WTC11 (cell line): ENCODE measurements around the gene TEN1. TPM values are rescaled to one million over a fixed set of nuclear protein-coding genes. Genes with fewer than 3 reads are reported as not detected.
"Not testable (repeated sequence)": the region's sequence is repeated elsewhere in the genome, so short reads cannot be mapped to it uniquely, and the experiment has no call there.

ENCODE experiments used
- ATAC-seq: fragments of 200-7000 bp; cut with Tn5 transposase; 2 replicates; pipeline ENCODE4 v1.10.0; 2021; ENCODE audit warnings: mild to moderate bottlenecking, moderate library complexity
- CTCF ChIA-PET: fragments of 300-600 bp; sonication (Branson Sonifier 250); formaldehyde crosslinking; loops from one replicate; lab custom pipeline; 2021; ENCODE audit warnings: antibody characterized with exemption; lab: Charles Lee
- POLR2A ChIA-PET: fragments of 350-600 bp; sonication (Branson Sonifier 250); formaldehyde crosslinking; loops from one replicate; lab custom pipeline; 2021; ENCODE audit warnings: antibody characterized with exemption; lab: Charles Lee
- DNase-seq: peaks from one replicate; pipeline ENCODE4 v3.0.0; 2021; ENCODE audit warnings: low spot score
- H3K27ac Mint-ChIP-seq: 2 replicates; pipeline ENCODE4 v1.8.0; 2021; ENCODE audit warnings: mixed read lengths
- H3K27me3 Mint-ChIP-seq: 2 replicates; pipeline ENCODE4 v1.8.0; 2021; ENCODE audit warnings: low read depth, mild to moderate bottlenecking, moderate library complexity, mixed read lengths
- H3K36me3 Mint-ChIP-seq: 2 replicates; pipeline ENCODE4 v1.8.0; 2021; ENCODE audit warnings: mixed read lengths
- H3K4me1 Mint-ChIP-seq: 2 replicates; pipeline ENCODE4 v1.8.0; 2022; ENCODE audit warnings: mixed read lengths
- H3K4me3 Mint-ChIP-seq: 2 replicates; pipeline ENCODE4 v1.8.0; 2021; ENCODE audit warnings: mild to moderate bottlenecking, moderate library complexity, mixed read lengths
- H3K9me3 Mint-ChIP-seq: 2 replicates; pipeline ENCODE4 v1.8.0; 2021; ENCODE audit warnings: mixed read lengths
- CBFB ChIP-seq: sonication (generic); formaldehyde crosslinking; IDR thresholded peaks from 2 replicates; pipeline ENCODE4 v1.8.1; 2022; ENCODE audit warnings: mild to moderate bottlenecking, low read depth, missing genetic modification reagents
- CREB1 ChIP-seq: sonication (generic); formaldehyde crosslinking; IDR thresholded peaks from 2 replicates; pipeline ENCODE4 v1.8.0; 2023; ENCODE audit warnings: mild to moderate bottlenecking, missing genetic modification reagents
- FOXJ3 ChIP-seq: sonication (generic); formaldehyde crosslinking; IDR thresholded peaks from 2 replicates; pipeline ENCODE4 v1.9.0; 2021; ENCODE audit warnings: missing genetic modification reagents, mild to moderate bottlenecking, borderline replicate concordance
- FOXK1 ChIP-seq: sonication (generic); formaldehyde crosslinking; IDR thresholded peaks from 2 replicates; pipeline ENCODE4 v1.8.0; 2022; ENCODE audit warnings: mild to moderate bottlenecking, moderate library complexity, missing genetic modification reagents
- HMGA2 ChIP-seq: fragments of 250-450 bp; sonication (Bioruptor Pico); IDR thresholded peaks from 2 replicates; pipeline ENCODE4 v1.4.0; 2021; ENCODE audit warnings: mild to moderate bottlenecking, moderate library complexity
- NR3C1 ChIP-seq: sonication (generic); formaldehyde crosslinking; conservative IDR thresholded peaks from 2 replicates; pipeline ENCODE4 v1.8.1; 2023; ENCODE audit warnings: low read depth, mild to moderate bottlenecking, missing genetic modification reagents
- RELA ChIP-seq: sonication (generic); formaldehyde crosslinking; IDR thresholded peaks from 2 replicates; pipeline ENCODE4 v1.8.1; 2022; ENCODE audit warnings: missing genetic modification reagents, mild to moderate bottlenecking, borderline replicate concordance
- SMAD3 ChIP-seq: sonication (generic); formaldehyde crosslinking; IDR thresholded peaks from 2 replicates; pipeline ENCODE4 v1.8.0; 2022; ENCODE audit warnings: missing genetic modification reagents, mild to moderate bottlenecking, borderline replicate concordance
- SOX15 ChIP-seq: fragments of 250-450 bp; sonication (Bioruptor Pico); IDR thresholded peaks from 2 replicates; pipeline ENCODE4 v1.9.0; 2021; ENCODE audit warnings: mild to moderate bottlenecking
- TCF7 ChIP-seq: sonication (generic); formaldehyde crosslinking; IDR thresholded peaks from 2 replicates; pipeline ENCODE4 v1.8.0; 2022; ENCODE audit warnings: mild to moderate bottlenecking, low read depth, missing genetic modification reagents, moderate library complexity
- TP53 ChIP-seq: sonication (generic); formaldehyde crosslinking; IDR thresholded peaks from 2 replicates; pipeline ENCODE4 v1.8.1; 2023; ENCODE audit warnings: mild to moderate bottlenecking, missing genetic modification reagents
- ZBTB21 ChIP-seq: sonication (generic); formaldehyde crosslinking; IDR thresholded peaks from 2 replicates; pipeline ENCODE4 v1.8.1; 2023; ENCODE audit warnings: mild to moderate bottlenecking, missing genetic modification reagents, borderline replicate concordance
- ZNF263 ChIP-seq: sonication (generic); formaldehyde crosslinking; IDR thresholded peaks from 2 replicates; pipeline ENCODE4 v1.8.1; 2022; ENCODE audit warnings: low read depth, mild to moderate bottlenecking, moderate library complexity, missing genetic modification reagents
- ZNF396 ChIP-seq: fragments of 250-450 bp; sonication (Bioruptor Pico); IDR thresholded peaks from 2 replicates; pipeline ENCODE4 v1.8.0; 2021; ENCODE audit warnings: mild to moderate bottlenecking, moderate library complexity, borderline replicate concordance
- total RNA-seq: library from RNA; stranded (reverse); gene quantifications from 3 replicates; pipeline ENCODE4 v1.2.3, GENCODE V29; 2021
- TF ChIP-seq, protein P1 (sequence below): sonication (generic); formaldehyde crosslinking; conservative IDR thresholded peaks from 2 replicates; pipeline ENCODE4 v1.8.1; 2023; ENCODE audit warnings: mild to moderate bottlenecking, low read depth, missing genetic modification reagents, moderate library complexity
- TF ChIP-seq, protein P2 (sequence below): fragments of 250-450 bp; sonication (Bioruptor Pico); IDR thresholded peaks from 2 replicates; pipeline ENCODE4 v2.1.2; 2022; ENCODE audit warnings: mild to moderate bottlenecking, moderate library complexity
- TF ChIP-seq, protein P3 (sequence below): sonication (generic); formaldehyde crosslinking; IDR thresholded peaks from 2 replicates; pipeline ENCODE4 v1.8.1; 2023; ENCODE audit warnings: mild to moderate bottlenecking, missing genetic modification reagents
- TF ChIP-seq, protein P4 (sequence below): sonication (generic); formaldehyde crosslinking; IDR thresholded peaks from 2 replicates; pipeline ENCODE4 v1.8.1; 2023; ENCODE audit warnings: mild to moderate bottlenecking, missing genetic modification reagents
- TF ChIP-seq, protein P5 (sequence below): sonication (generic); formaldehyde crosslinking; IDR thresholded peaks from 2 replicates; pipeline ENCODE4 v1.8.0; 2023; ENCODE audit warnings: missing genetic modification reagents
- TF ChIP-seq, protein P6 (sequence below): sonication (generic); formaldehyde crosslinking; IDR thresholded peaks from 2 replicates; pipeline ENCODE4 v1.8.1; 2022; ENCODE audit warnings: low read depth, missing genetic modification reagents, borderline replicate concordance

TEN1 gene
- total RNA-seq, 1 experiment from 2014 or later: 15.6 TPM

DNA sequence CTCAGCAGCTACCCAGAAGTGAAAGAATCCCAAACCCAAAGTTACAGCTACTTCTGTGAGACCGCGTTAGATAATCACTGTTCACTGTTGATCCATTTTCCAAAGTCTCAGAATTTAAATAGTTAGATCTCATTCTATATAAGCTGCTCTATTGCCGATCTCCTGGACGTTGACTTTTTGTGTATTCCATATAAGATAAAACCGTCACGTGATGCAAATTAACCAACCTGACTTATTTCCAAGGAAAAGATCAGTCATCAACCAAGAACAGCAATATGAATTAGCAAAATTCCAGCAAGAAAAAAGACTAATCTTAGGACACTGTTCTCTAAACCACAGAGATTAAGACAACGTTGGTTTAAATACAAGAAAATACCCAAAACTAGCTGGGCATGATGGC is 8.4 kb upstream of the TEN1 start (continued):
- TF ChIP-seq, protein P1, sequence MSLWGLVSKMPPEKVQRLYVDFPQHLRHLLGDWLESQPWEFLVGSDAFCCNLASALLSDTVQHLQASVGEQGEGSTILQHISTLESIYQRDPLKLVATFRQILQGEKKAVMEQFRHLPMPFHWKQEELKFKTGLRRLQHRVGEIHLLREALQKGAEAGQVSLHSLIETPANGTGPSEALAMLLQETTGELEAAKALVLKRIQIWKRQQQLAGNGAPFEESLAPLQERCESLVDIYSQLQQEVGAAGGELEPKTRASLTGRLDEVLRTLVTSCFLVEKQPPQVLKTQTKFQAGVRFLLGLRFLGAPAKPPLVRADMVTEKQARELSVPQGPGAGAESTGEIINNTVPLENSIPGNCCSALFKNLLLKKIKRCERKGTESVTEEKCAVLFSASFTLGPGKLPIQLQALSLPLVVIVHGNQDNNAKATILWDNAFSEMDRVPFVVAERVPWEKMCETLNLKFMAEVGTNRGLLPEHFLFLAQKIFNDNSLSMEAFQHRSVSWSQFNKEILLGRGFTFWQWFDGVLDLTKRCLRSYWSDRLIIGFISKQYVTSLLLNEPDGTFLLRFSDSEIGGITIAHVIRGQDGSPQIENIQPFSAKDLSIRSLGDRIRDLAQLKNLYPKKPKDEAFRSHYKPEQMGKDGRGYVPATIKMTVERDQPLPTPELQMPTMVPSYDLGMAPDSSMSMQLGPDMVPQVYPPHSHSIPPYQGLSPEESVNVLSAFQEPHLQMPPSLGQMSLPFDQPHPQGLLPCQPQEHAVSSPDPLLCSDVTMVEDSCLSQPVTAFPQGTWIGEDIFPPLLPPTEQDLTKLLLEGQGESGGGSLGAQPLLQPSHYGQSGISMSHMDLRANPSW: no peak
- TF ChIP-seq NR3C1: no peak
- TF ChIP-seq HMGA2 (CRISPR knock-in tag): no peak
- no peak for TF ChIP-seq CREB1 (CRISPR knock-in tag)
- TF ChIP-seq TCF7 (CRISPR knock-in tag): no peak
- TF ChIP-seq, protein P2, sequence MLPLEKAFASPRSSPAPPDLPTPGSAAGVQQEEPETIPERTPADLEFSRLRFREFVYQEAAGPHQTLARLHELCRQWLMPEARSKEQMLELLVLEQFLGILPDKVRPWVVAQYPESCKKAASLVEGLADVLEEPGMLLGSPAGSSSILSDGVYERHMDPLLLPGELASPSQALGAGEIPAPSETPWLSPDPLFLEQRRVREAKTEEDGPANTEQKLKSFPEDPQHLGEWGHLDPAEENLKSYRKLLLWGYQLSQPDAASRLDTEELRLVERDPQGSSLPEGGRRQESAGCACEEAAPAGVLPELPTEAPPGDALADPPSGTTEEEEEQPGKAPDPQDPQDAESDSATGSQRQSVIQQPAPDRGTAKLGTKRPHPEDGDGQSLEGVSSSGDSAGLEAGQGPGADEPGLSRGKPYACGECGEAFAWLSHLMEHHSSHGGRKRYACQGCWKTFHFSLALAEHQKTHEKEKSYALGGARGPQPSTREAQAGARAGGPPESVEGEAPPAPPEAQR (CRISPR knock-in tag): no peak
- TF ChIP-seq, protein P3, sequence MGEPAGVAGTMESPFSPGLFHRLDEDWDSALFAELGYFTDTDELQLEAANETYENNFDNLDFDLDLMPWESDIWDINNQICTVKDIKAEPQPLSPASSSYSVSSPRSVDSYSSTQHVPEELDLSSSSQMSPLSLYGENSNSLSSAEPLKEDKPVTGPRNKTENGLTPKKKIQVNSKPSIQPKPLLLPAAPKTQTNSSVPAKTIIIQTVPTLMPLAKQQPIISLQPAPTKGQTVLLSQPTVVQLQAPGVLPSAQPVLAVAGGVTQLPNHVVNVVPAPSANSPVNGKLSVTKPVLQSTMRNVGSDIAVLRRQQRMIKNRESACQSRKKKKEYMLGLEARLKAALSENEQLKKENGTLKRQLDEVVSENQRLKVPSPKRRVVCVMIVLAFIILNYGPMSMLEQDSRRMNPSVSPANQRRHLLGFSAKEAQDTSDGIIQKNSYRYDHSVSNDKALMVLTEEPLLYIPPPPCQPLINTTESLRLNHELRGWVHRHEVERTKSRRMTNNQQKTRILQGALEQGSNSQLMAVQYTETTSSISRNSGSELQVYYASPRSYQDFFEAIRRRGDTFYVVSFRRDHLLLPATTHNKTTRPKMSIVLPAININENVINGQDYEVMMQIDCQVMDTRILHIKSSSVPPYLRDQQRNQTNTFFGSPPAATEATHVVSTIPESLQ (CRISPR knock-in tag): no peak
- no peak for TF ChIP-seq CBFB
- TF ChIP-seq, protein P4, sequence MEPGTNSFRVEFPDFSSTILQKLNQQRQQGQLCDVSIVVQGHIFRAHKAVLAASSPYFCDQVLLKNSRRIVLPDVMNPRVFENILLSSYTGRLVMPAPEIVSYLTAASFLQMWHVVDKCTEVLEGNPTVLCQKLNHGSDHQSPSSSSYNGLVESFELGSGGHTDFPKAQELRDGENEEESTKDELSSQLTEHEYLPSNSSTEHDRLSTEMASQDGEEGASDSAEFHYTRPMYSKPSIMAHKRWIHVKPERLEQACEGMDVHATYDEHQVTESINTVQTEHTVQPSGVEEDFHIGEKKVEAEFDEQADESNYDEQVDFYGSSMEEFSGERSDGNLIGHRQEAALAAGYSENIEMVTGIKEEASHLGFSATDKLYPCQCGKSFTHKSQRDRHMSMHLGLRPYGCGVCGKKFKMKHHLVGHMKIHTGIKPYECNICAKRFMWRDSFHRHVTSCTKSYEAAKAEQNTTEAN (CRISPR knock-in tag): no peak

DNA sequence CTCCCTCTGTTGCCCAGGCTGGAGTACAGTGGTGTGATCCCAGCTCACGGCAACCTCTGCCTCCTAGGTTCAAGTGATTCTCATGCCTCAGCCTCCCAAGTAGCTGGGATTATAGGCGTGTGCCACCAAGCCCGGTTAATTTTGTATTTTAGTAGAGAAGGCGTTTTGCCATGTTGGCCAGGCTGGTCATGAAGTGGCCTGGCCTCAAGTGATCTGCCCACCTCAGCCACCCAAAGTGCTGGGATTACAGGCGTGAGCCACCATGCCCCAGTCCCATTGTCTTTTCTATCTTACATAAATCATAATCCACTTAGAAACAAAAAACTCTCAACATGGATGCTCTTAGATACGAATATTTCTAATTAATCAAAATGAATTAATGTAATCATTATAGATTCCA is 3.9 kb upstream of the TEN1 start:
- ATAC-seq, POLR2A ChIA-PET, H3K27ac Mint-ChIP-seq, H3K27me3 Mint-ChIP-seq, H3K4me3 Mint-ChIP-seq, DNase-seq, H3K9me3 Mint-ChIP-seq: not testable (repeated sequence)
- CTCF ChIA-PET: interaction anchor here (2.1 kb wide), 1 partner anchor 30 kb away, joined by 5 read pairs; no protein-coding TSS in a partner anchor
- H3K4me1 Mint-ChIP-seq: peaks cover 28% of the 10 kb centered on the region
- H3K36me3 Mint-ChIP-seq: peaks cover 32% of the 10 kb centered on the region

DNA sequence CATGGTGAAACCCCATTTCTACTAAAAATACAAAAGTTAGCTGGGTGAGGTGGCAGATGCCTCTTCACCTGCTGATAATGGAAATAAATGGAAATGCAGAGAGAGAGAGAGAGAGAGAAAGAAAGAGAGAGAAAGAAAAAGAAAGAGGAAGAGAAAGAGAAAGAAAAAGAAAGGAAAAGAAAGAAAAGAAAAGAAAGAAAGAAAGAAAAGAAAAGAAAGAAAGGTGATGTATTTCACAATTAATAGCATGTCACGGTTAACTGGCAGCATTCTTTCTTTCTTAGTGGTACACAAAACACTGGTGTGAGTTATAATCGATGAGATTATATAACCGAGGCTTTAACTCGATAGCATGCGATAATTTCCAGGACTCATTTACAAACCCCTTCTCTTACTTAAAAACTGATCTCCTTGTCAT is 3.3 kb upstream of the TEN1 start:
- no peak for ATAC-seq
- peaks cover 26% of the 10 kb centered on the region for H3K36me3 Mint-ChIP-seq
- no peak for TF ChIP-seq FOXJ3 (CRISPR knock-in tag)
- no peak for TF ChIP-seq ZBTB21 (CRISPR knock-in tag)
- no peak for TF ChIP-seq TP53
- TF ChIP-seq ZNF396 (CRISPR knock-in tag): no peak
- no peak for TF ChIP-seq CREB1 (CRISPR knock-in tag)
- TF ChIP-seq ZNF263: no peak
- TF ChIP-seq SMAD3 (CRISPR knock-in tag): no peak
- TF ChIP-seq, protein P5, sequence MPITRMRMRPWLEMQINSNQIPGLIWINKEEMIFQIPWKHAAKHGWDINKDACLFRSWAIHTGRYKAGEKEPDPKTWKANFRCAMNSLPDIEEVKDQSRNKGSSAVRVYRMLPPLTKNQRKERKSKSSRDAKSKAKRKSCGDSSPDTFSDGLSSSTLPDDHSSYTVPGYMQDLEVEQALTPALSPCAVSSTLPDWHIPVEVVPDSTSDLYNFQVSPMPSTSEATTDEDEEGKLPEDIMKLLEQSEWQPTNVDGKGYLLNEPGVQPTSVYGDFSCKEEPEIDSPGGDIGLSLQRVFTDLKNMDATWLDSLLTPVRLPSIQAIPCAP (CRISPR knock-in tag): no peak
- TF ChIP-seq HMGA2 (CRISPR knock-in tag): no peak
- no peak for TF ChIP-seq FOXK1 (CRISPR knock-in tag)
- TF ChIP-seq, protein P6, sequence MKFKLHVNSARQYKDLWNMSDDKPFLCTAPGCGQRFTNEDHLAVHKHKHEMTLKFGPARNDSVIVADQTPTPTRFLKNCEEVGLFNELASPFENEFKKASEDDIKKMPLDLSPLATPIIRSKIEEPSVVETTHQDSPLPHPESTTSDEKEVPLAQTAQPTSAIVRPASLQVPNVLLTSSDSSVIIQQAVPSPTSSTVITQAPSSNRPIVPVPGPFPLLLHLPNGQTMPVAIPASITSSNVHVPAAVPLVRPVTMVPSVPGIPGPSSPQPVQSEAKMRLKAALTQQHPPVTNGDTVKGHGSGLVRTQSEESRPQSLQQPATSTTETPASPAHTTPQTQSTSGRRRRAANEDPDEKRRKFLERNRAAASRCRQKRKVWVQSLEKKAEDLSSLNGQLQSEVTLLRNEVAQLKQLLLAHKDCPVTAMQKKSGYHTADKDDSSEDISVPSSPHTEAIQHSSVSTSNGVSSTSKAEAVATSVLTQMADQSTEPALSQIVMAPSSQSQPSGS (CRISPR knock-in tag): no peak
- no peak for TF ChIP-seq RELA (CRISPR knock-in tag)
- no peak for TF ChIP-seq SOX15 (CRISPR knock-in tag)
- TF ChIP-seq, all 79 proteins: peak for 0
- Mint-ChIP-seq H3K9me3 (no peaks in the 10 kb centered on the region), H3K27me3 (no peaks in the 10 kb centered on the region), H3K4me1 (peaks cover 34% of the 10 kb centered on the region), H3K27ac (peak overlapping the region; percentile 80; the same call in 1 of the 2 replicates), H3K4me3 (no peak overlapping the region)
- no peak for DNase-seq
- CTCF ChIA-PET: interaction anchor here (2.1 kb wide), 1 partner anchor 30 kb away, joined by 5 read pairs; no protein-coding TSS in a partner anchor
- POLR2A ChIA-PET: no interaction called here
